Endothelial cell of umbilical vein (primary cell): ENCODE data around the gene CCSER2. TPM values are rescaled to one million over a fixed set of nuclear protein-coding genes. Genes with fewer than 3 reads are reported as not detected.

Experiments used
- BruUV-seq: library from RNA; stranded (reverse); fragments of 400-500 nt; replicated peaks from 2 replicates; lab custom pipeline; 2021; lab: Mats Ljungman, UMichigan
- CTCF ChIA-PET: fragments of 300-600, 350-600 bp; sonication (Branson Sonifier 250); formaldehyde crosslinking; loops from one replicate; lab custom pipeline; 2021; ENCODE audit warnings: antibody characterized with exemption, inconsistent platforms; lab: Charles Lee
- POLR2A ChIA-PET: fragments of 300-600, 350-600 bp; sonication (Branson Sonifier 250); formaldehyde crosslinking; loops from one replicate; lab custom pipeline; 2021; ENCODE audit warnings: antibody characterized with exemption, inconsistent platforms; lab: Charles Lee
- DNase-seq: peaks from one replicate; pipeline ENCODE4 v3.0.0-alpha.2; 2011; ENCODE audit warnings: low read depth, low spot score
- FAIRE-seq: peaks from 2 replicates; lab custom pipeline; 2011; peaks lifted over from hg19 to GRCh38; lab: Jason Lieb, UNC
- H2AFZ ChIP-seq: 2 replicates; pipeline ENCODE4 v1.6.0; 2012; ENCODE audit warnings: low read depth, low read length, control low read depth, inconsistent platforms
- H3K27ac ChIP-seq: 2 replicates; pipeline ENCODE4 v1.5.1; 2011; ENCODE audit warnings: low read depth, mild to moderate bottlenecking, control low read depth, low read length, moderate library complexity; ENCODE audit not compliant: insufficient read depth
- H3K27me3 ChIP-seq, 2 experiments: 2 replicates each; pipeline versions ENCODE4 v1.6.0 to v1.6.1; 2011; ENCODE audit warnings: low read length in 2 of 2, mixed read lengths in 1 of 2; ENCODE audit not compliant: control insufficient read depth in 2 of 2, insufficient read depth in 2 of 2
- H3K36me3 ChIP-seq, 2 experiments: 2 replicates in 1 of 2; 3 replicates in 1 of 2; pipeline ENCODE4 v1.5.1; 2011; ENCODE audit warnings: low read length in 2 of 2, mild to moderate bottlenecking in 1 of 2, moderate library complexity in 1 of 2; ENCODE audit not compliant: control insufficient read depth in 2 of 2, insufficient read depth in 2 of 2; ENCODE audit errors: extremely low read depth in 1 of 2
- H3K4me1 ChIP-seq: 3 replicates; pipeline ENCODE4 v1.5.1; 2011; ENCODE audit warnings: mild to moderate bottlenecking, low read length; ENCODE audit not compliant: control insufficient read depth, insufficient read depth; ENCODE audit errors: extremely low read depth
- H3K4me2 ChIP-seq: 2 replicates; pipeline ENCODE4 v1.6.1; 2011; ENCODE audit warnings: low read length, control low read depth, mixed read lengths; ENCODE audit not compliant: insufficient read depth
- H3K4me3 ChIP-seq, 3 experiments: fragments of 200-600 bp in 1 of 3; sonication (generic), shearing (Covaris generic) in 1 of 3; replicated peaks in 1 of 3; 2 replicates each; pipeline ENCODE4 v1.5.1; 2011 to 2016; ENCODE audit warnings: control low read depth in 3 of 3, low read length in 3 of 3, mild to moderate bottlenecking in 2 of 3, inconsistent platforms in 1 of 3, low read depth in 1 of 3, moderate library complexity in 1 of 3; ENCODE audit not compliant: insufficient read depth in 1 of 3
- H3K79me2 ChIP-seq: 2 replicates; pipeline ENCODE4 v1.6.0; 2012; ENCODE audit warnings: low read length, inconsistent platforms; ENCODE audit not compliant: control insufficient read depth, insufficient read depth
- H3K9ac ChIP-seq: replicated peaks from 2 replicates; pipeline ENCODE3; 2011; ENCODE audit warnings: low read length, control low read depth; ENCODE audit not compliant: insufficient read depth; ENCODE audit errors: extremely low read depth
- H3K9me1 ChIP-seq: replicated peaks from 3 replicates; pipeline ENCODE4 v1.6.0; 2011; ENCODE audit warnings: mild to moderate bottlenecking, low read length; ENCODE audit not compliant: control insufficient read depth, insufficient read depth; ENCODE audit errors: extremely low read depth
- H3K9me3 ChIP-seq: replicated peaks from 2 replicates; pipeline ENCODE4 v1.5.1; 2012; ENCODE audit warnings: low read length, inconsistent platforms; ENCODE audit not compliant: control insufficient read depth, insufficient read depth
- H4K20me1 ChIP-seq: replicated peaks from 2 replicates; pipeline ENCODE3; 2011; ENCODE audit warnings: mild to moderate bottlenecking, low read length; ENCODE audit not compliant: control insufficient read depth, insufficient read depth; ENCODE audit errors: extremely low read depth
- CTCF ChIP-seq, 2 donors: IDR thresholded peaks; 1 replicate in 1 of 2; 2 replicates in 1 of 2; pipeline ENCODE4 v1.5.1; 2011; ENCODE audit warnings: low read length in 2 of 2, mild to moderate bottlenecking in 2 of 2, moderate library complexity in 2 of 2, control low read depth in 1 of 2, inconsistent platforms in 1 of 2, low read depth in 1 of 2; ENCODE audit not compliant: insufficient read depth in 1 of 2; ENCODE audit errors: extremely low read depth in 1 of 2
- EZH2 ChIP-seq: IDR thresholded peaks from 2 replicates; pipeline ENCODE4 v1.6.1; 2012; ENCODE audit warnings: borderline replicate concordance, low read depth, mild to moderate bottlenecking, moderate library complexity, low read length, inconsistent platforms; ENCODE audit not compliant: severe bottlenecking
- FOS ChIP-seq: IDR thresholded peaks from 2 replicates; pipeline ENCODE4 v1.6.1; 2011; ENCODE audit warnings: mild to moderate bottlenecking, low read length, moderate library complexity, borderline replicate concordance; ENCODE audit not compliant: insufficient read depth
- JUN ChIP-seq: IDR thresholded peaks from 2 replicates; pipeline ENCODE4 v1.6.1; 2011; ENCODE audit warnings: borderline replicate concordance, low read depth; ENCODE audit not compliant: insufficient read length, insufficient read depth
- MAX ChIP-seq: IDR thresholded peaks from 2 replicates; pipeline ENCODE4 v1.6.1; 2011; ENCODE audit not compliant: insufficient read depth, insufficient read length
- POLR2AphosphoS5 ChIP-seq: IDR thresholded peaks from 2 replicates; pipeline ENCODE4 v1.6.1; 2012; ENCODE audit warnings: low read depth, mild to moderate bottlenecking, control low read depth, low read length, moderate library complexity; ENCODE audit not compliant: insufficient read depth
- dilution Hi-C: fragments of 300-500 bp; cut with MboI; formaldehyde crosslinking; loops from one replicate; pipeline ENCODE4 v1.15.0; 2019; ENCODE audit warnings: low sequenced_read_pairs; ENCODE audit not compliant: extremely low pct_ligation_motif_present
- intact Hi-C: fragments of 100-400 bp; cut with micrococcal nuclease; formaldehyde crosslinking; loops from one replicate; pipeline ENCODE4 v1.10.0; 2022
- polyA plus RNA-seq, 4 experiments: library from polyadenylated mRNA; depleted of rRNA in 3 of 4; stranded (reverse) in 3 of 4; unstranded in 1 of 4; fragments of >200 nt; gene quantifications; 2 replicates each; pipeline versions ENCODE4 v1.2.1 to v1.2.3, GENCODE V29; 2011 to 2012; ENCODE audit warnings: missing spikeins in 1 of 4
- total RNA-seq: library from RNA; stranded (reverse); gene quantifications from 2 replicates; pipeline ENCODE4 v1.2.3, GENCODE V29; 2021

The CCSER2 gene
- total and polyA plus RNA-seq, 2 donors (not counting 3 experiments of a cell fraction or from before 2014, with no cell fraction given) = 14.5 to 49.3 TPM

GRCh38 chr10:84416245-84416555 is 87.8 kb downstream of the CCSER2 start:
- intact Hi-C loops = no loop called here
- DNase-seq = no peak
- H3K27ac ChIP-seq = no peak overlapping the region
- H3K4me2 ChIP-seq = no peak overlapping the region
- H2AFZ ChIP-seq = no peak overlapping the region
- H3K9me3 ChIP-seq = peaks cover 4% of the 10 kb centered on the region
- H3K4me3 ChIP-seq = no peak overlapping the region
- H3K9ac ChIP-seq = no peak overlapping the region
- TF ChIP-seq CTCF (IDR thresholded peaks at IDR 0.05; ENCODE audit: extremely low read depth in 1 of 2, insufficient read depth in 1 of 2, low read depth in 1 of 2, low read length in 2 of 2) (no peak), JUN (no peak), EZH2 (no peak), MAX (no peak), FOS (no peak), POLR2AphosphoS5 (no peak)
- ChIA-PET CTCF (interaction anchor here (3.7 kb wide), 1 partner anchor 14 kb away, joined by 24 read pairs; no protein-coding TSS in a partner anchor), POLR2A (no interaction called here)
- H4K20me1 ChIP-seq = peaks cover 2% of the 10 kb centered on the region
- H3K4me1 ChIP-seq = no peaks in the 10 kb centered on the region
- no peaks in the 10 kb centered on the region for H3K9me1 ChIP-seq
- H3K79me2 ChIP-seq = peaks cover 37% of the 10 kb centered on the region
- no TSS peak for BruUV-seq
- no peak for FAIRE-seq
- dilution Hi-C loops = no loop called here
- no peaks in the 10 kb centered on the region for H3K27me3 ChIP-seq
- no peaks in the 10 kb centered on the region for H3K36me3 ChIP-seq
